Fibroblast of mammary gland (primary cell): ENCODE results near the gene ARSK.

Experiments
- DNase-seq: peaks from one replicate; pipeline ENCODE4 v3.0.0-alpha.2; 2010; ENCODE audit warnings: low read depth
- H3K4me3 ChIP-seq: 2 replicates; pipeline ENCODE4 v1.5.1; 2011; ENCODE audit warnings: low read depth, mild to moderate bottlenecking, low read length, moderate library complexity; ENCODE audit not compliant: control insufficient read depth
- CTCF ChIP-seq: conservative IDR thresholded peaks from 2 replicates; pipeline ENCODE4 v1.5.1; 2011; ENCODE audit warnings: low read depth, low read length, inconsistent platforms; ENCODE audit not compliant: control insufficient read depth, insufficient read depth

ARSK gene

GRCh38 chr5:95554647-95555548, at the start of gene ARSK, which contains the start of gene SKIC3:
TSS of gene ARSK (plus strand) at chr5:95555101. CDS start at chr5:95555279, 178 bp downstream.
TSS of gene SKIC3 (minus strand) at chr5:95554977. CDS start at chr5:95547150, 7,827 bp downstream.
- TF ChIP-seq CTCF = peak; percentile 31
- peak within 1 kb of the TSS; percentile 95 for H3K4me3 ChIP-seq
- DNase-seq = peak; percentile 99

- TF ChIP-seq CTCF = no peak
- H3K4me3 ChIP-seq = no peak overlapping the region
- no peak for DNase-seq
These were observed 46.4 kb upstream of the ARSK start for GRCh38 chr5:95508550-95508949.

- TF ChIP-seq CTCF = no peak
- no peak for DNase-seq
- H3K4me3 ChIP-seq = no peak overlapping the region
These were observed 43.3 kb upstream of the ARSK start for GRCh38 chr5:95511606-95512005.

GRCh38 chr5:95518417-95518816, 36.5 kb upstream of the ARSK start:
- DNase-seq = no peak
- H3K4me3 ChIP-seq = no peak overlapping the region
- TF ChIP-seq CTCF = no peak

GRCh38 chr5:95519151-95519550, 35.8 kb upstream of the ARSK start:
- no peak overlapping the region for H3K4me3 ChIP-seq
- no peak for TF ChIP-seq CTCF
- DNase-seq = no peak

GRCh38 chr5:95519681-95520080, 35.2 kb upstream of the ARSK start:
- DNase-seq = no peak
- no peak for TF ChIP-seq CTCF
- no peak overlapping the region for H3K4me3 ChIP-seq

- no peak for TF ChIP-seq CTCF
- H3K4me3 ChIP-seq = no peak overlapping the region
- DNase-seq = no peak
These were observed 34.7 kb upstream of the ARSK start for GRCh38 chr5:95520206-95520605.
